ENCODE data around the gene CYB561A3. TPM values are rescaled to one million over a fixed set of nuclear protein-coding genes. Genes with fewer than 3 reads are reported as not detected.

CYB561A3 gene
- total and polyA plus RNA-seq, 2 of the 13 experiments (the other 11 are each of a cell fraction or from before 2014, with no cell fraction given): 11.4 to 14.9 TPM

GRCh38 chr11:61336171-61336935 lies 25.3 kb downstream of the CYB561A3 start (continued):
- no peak for TF ChIP-seq ARHGAP35 (CRISPR knock-in tag; IDR thresholded peaks at IDR 0.05; ENCODE audit: borderline replicate concordance)
- peak; percentile 44; the same call in 1 of the 2 replicates for TF ChIP-seq MED1 (CRISPR knock-in tag; IDR thresholded peaks at IDR 0.05)
- peak; percentile 55; the same call in 1 of the 2 replicates for TF ChIP-seq KAT7 (CRISPR knock-in tag; IDR thresholded peaks at IDR 0.05; ENCODE audit: borderline replicate concordance)
- no peak for TF ChIP-seq ZNF317 (CRISPR knock-in tag; IDR thresholded peaks at IDR 0.05)
- TF ChIP-seq ZNF792 (CRISPR knock-in tag; IDR thresholded peaks at IDR 0.05): 0 out of 2 replicates have a peak, but pooled peaks have one; percentile 47
- TF ChIP-seq, protein P1, sequence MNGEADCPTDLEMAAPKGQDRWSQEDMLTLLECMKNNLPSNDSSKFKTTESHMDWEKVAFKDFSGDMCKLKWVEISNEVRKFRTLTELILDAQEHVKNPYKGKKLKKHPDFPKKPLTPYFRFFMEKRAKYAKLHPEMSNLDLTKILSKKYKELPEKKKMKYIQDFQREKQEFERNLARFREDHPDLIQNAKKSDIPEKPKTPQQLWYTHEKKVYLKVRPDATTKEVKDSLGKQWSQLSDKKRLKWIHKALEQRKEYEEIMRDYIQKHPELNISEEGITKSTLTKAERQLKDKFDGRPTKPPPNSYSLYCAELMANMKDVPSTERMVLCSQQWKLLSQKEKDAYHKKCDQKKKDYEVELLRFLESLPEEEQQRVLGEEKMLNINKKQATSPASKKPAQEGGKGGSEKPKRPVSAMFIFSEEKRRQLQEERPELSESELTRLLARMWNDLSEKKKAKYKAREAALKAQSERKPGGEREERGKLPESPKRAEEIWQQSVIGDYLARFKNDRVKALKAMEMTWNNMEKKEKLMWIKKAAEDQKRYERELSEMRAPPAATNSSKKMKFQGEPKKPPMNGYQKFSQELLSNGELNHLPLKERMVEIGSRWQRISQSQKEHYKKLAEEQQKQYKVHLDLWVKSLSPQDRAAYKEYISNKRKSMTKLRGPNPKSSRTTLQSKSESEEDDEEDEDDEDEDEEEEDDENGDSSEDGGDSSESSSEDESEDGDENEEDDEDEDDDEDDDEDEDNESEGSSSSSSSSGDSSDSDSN (CRISPR knock-in tag; IDR thresholded peaks at IDR 0.05): no peak
- TF ChIP-seq SMC3 (IDR thresholded peaks at IDR 0.05; ENCODE audit: low read length): peak; percentile 77
- TF ChIP-seq KDM3A (CRISPR knock-in tag; IDR thresholded peaks at IDR 0.05; ENCODE audit: low read depth): 0 out of 2 replicates have a peak, but pooled peaks have one; percentile 71
- peak; percentile 47; the same call in 1 of the 2 replicates for TF ChIP-seq ZBTB38 (CRISPR knock-in tag; IDR thresholded peaks at IDR 0.05)
- no peak for TF ChIP-seq KLF9 (CRISPR knock-in tag; IDR thresholded peaks at IDR 0.05; ENCODE audit: low read depth)
- TF ChIP-seq ZFP37 (CRISPR knock-in tag; IDR thresholded peaks at IDR 0.05; ENCODE audit: borderline replicate concordance): no peak
- TF ChIP-seq AKNA (CRISPR knock-in tag; IDR thresholded peaks at IDR 0.05; ENCODE audit: borderline replicate concordance): no peak
- TF ChIP-seq ZNF564 (CRISPR knock-in tag; IDR thresholded peaks at IDR 0.05): 0 out of 2 replicates have a peak, but pooled peaks have one; percentile 41
- TF ChIP-seq ZNF567 (CRISPR knock-in tag; IDR thresholded peaks at IDR 0.05; ENCODE audit: borderline replicate concordance): no peak
- peak; percentile 49; the same call in 1 of the 2 replicates for TF ChIP-seq MAX (IDR thresholded peaks at IDR 0.05)
- no peak for TF ChIP-seq SOX6 (IDR thresholded peaks at IDR 0.05)
- no peak for TF ChIP-seq SOX6 (CRISPR knock-in tag; IDR thresholded peaks at IDR 0.05)
- TF ChIP-seq YY1 (IDR thresholded peaks at IDR 0.05; ENCODE audit: insufficient read depth, insufficient replicate concordance, low read depth, low read length): peak; percentile 45
- peak; percentile 77 for TF ChIP-seq ELF1 (CRISPR knock-in tag; IDR thresholded peaks at IDR 0.05)
- TF ChIP-seq KMT2B (CRISPR knock-in tag; IDR thresholded peaks at IDR 0.05): peak; percentile 41; the same call in 1 of the 2 replicates
- peak; percentile 77 for TF ChIP-seq PHF5A (CRISPR knock-in tag; IDR thresholded peaks at IDR 0.05; ENCODE audit: low read depth, unreplicated experiment)
- peak; percentile 57; the same call in 1 of the 2 replicates for TF ChIP-seq SP4 (CRISPR knock-in tag; IDR thresholded peaks at IDR 0.05)
- TF ChIP-seq ZSCAN31 (CRISPR knock-in tag; IDR thresholded peaks at IDR 0.05; ENCODE audit: low read depth): 0 out of 2 replicates have a peak, but pooled peaks have one; percentile 60
- no peak for TF ChIP-seq MAFK (conservative IDR thresholded peaks at IDR 0.05 in 1 of 2, IDR thresholded peaks at IDR 0.05 in 1 of 2; ENCODE audit: low read length in 2 of 2)

Data from HepG2 (cell line).